HepG2 (cell line): ENCODE data around the gene C11orf65. TPM values are rescaled to one million over a fixed set of nuclear protein-coding genes. Genes with fewer than 3 reads are reported as not detected.

Source experiments
- DNMT1 ChIP-seq: sonication (generic); formaldehyde crosslinking; IDR thresholded peaks from 2 replicates; pipeline ENCODE4 v1.5.1; 2020; ENCODE audit warnings: mild to moderate bottlenecking, missing genetic modification reagents
- FOXP1 ChIP-seq, 2 experiments: fragments of 450-650 bp in 1 of 2; IDR thresholded peaks; 2 replicates each; pipeline ENCODE4 v1.6.1; 2017 to 2018; ENCODE audit warnings: antibody characterized with exemption in 1 of 2
- HNF1B ChIP-seq: sonication (generic); formaldehyde crosslinking; IDR thresholded peaks from 2 replicates; pipeline ENCODE4 v1.5.1; 2020; ENCODE audit warnings: mild to moderate bottlenecking, moderate library complexity, missing genetic modification reagents
- MTF1 ChIP-seq: sonication (generic); formaldehyde crosslinking; IDR thresholded peaks from 2 replicates; pipeline ENCODE4 v1.5.0; 2020; ENCODE audit warnings: missing genetic modification reagents
- RELA ChIP-seq: sonication (generic); formaldehyde crosslinking; IDR thresholded peaks from 2 replicates; pipeline ENCODE4 v1.4.0; 2020; ENCODE audit warnings: missing genetic modification reagents
- SALL2 ChIP-seq: sonication (generic); formaldehyde crosslinking; IDR thresholded peaks from 2 replicates; pipeline ENCODE4 v1.8.1; 2023; ENCODE audit warnings: mild to moderate bottlenecking, missing genetic modification reagents, inconsistent platforms
- SYNCRIP ChIP-seq: fragments of 200-400 bp; formaldehyde crosslinking; IDR thresholded peaks from 2 replicates; pipeline ENCODE4 v1.6.1; 2018; ENCODE audit warnings: mild to moderate bottlenecking, low read depth, low read length; ENCODE audit not compliant: insufficient read depth
- TAF15 ChIP-seq: fragments of 200-400 bp; formaldehyde crosslinking; IDR thresholded peaks from one replicate; pipeline ENCODE4 v1.6.1; 2018; ENCODE audit warnings: mild to moderate bottlenecking, low read depth, low read length; ENCODE audit not compliant: poor library complexity, severe bottlenecking
- YY1 ChIP-seq: IDR thresholded peaks from 2 replicates; pipeline ENCODE4 v1.6.1; 2011; ENCODE audit warnings: low read length, low read depth, moderate library complexity, mild to moderate bottlenecking; ENCODE audit not compliant: insufficient read depth, insufficient replicate concordance
- ZBTB4 ChIP-seq: sonication (generic); formaldehyde crosslinking; IDR thresholded peaks from 2 replicates; pipeline ENCODE4 v1.4.0; 2020; ENCODE audit warnings: missing genetic modification reagents, mild to moderate bottlenecking, borderline replicate concordance
- ZNF574 ChIP-seq: sonication (generic); formaldehyde crosslinking; IDR thresholded peaks from 2 replicates; pipeline ENCODE4 v1.4.0; 2020; ENCODE audit warnings: missing genetic modification reagents
- ZNF609 ChIP-seq: sonication (generic); formaldehyde crosslinking; IDR thresholded peaks from 2 replicates; pipeline ENCODE4 v1.4.0; 2020; ENCODE audit warnings: mild to moderate bottlenecking, missing genetic modification reagents, borderline replicate concordance
- ZNF674 ChIP-seq: sonication (generic); formaldehyde crosslinking; IDR thresholded peaks from 2 replicates; pipeline ENCODE4 v1.5.0; 2020; ENCODE audit warnings: low read depth, mild to moderate bottlenecking, missing genetic modification reagents
- polyA plus RNA-seq, 8 experiments: library from polyadenylated mRNA; depleted of rRNA in 3 of 8; stranded (reverse) in 7 of 8; unstranded in 1 of 8; fragments of >200 nt; fragmentation: Illumina TruSeq in 4 of 8; extraction: Trizol in 4 of 8; gene quantifications; 2 replicates each; pipeline versions ENCODE4 v1.2.1 to v1.2.3, GENCODE V29; 2011 to 2016; ENCODE audit warnings: low read depth in 4 of 8, missing spikeins in 1 of 8, mixed read lengths in 1 of 8; ENCODE audit not compliant: insufficient read depth in 1 of 8
- total RNA-seq, 5 experiments: library from RNA; depleted of rRNA; stranded (reverse); fragments of >200 nt; fragmentation: Illumina TruSeq; extraction: Trizol; gene quantifications; 2 replicates each; pipeline ENCODE4 v1.2.3, GENCODE V29; 2016; ENCODE audit warnings: low read depth in 1 of 5

Gene C11orf65
- total and polyA plus RNA-seq, 2 of the 13 experiments (the other 11 are each of a cell fraction or from before 2014, with no cell fraction given): 0.38 to 0.42 TPM

- TF ChIP-seq ZNF609 (CRISPR knock-in tag) (no peak), TAF15 (no peak), FOXP1 (IDR thresholded peaks at IDR 0.05) (no peak), FOXP1 (CRISPR knock-in tag; IDR thresholded peaks at IDR 0.05) (no peak), ZBTB4 (CRISPR knock-in tag) (no peak), HNF1B (CRISPR knock-in tag) (no peak; the same call in 1 of the 2 replicates), ZNF574 (CRISPR knock-in tag) (peak; percentile 77), SYNCRIP (no peak), DNMT1 (CRISPR knock-in tag) (no peak), ZNF674 (CRISPR knock-in tag) (no peak), YY1 (peak; percentile 20), MTF1 (CRISPR knock-in tag) (no peak), RELA (CRISPR knock-in tag) (no peak), SALL2 (CRISPR knock-in tag) (0 out of 2 replicates have a peak, but pooled peaks have one; percentile 60)
Observed at GRCh38 chr11:108467091-108467823, at the start of gene C11orf65 (continued).
